Activated T-helper 1 cell treated with anti-CD3 and anti-CD28 coated beads, Interleukin-12 subunit alpha, Interleukin-12 subunit beta, Interleukin-2, Interleukin-4 antibody, amounts not matched to agents 30 ng/mL and 10 ng/mL and 1 ng/mL, durations not matched to agents 14 hours and 24 hours and 36 hours (primary cell): ENCODE results near the gene CPPED1. TPM values are rescaled to one million over a fixed set of nuclear protein-coding genes. Genes with fewer than 3 reads are reported as not detected.

Experiments used
- DNase-seq: peaks from one replicate; pipeline ENCODE4 v3.0.0; 2021; ENCODE audit warnings: low spot score
- H3K27ac Mint-ChIP-seq: one replicate; pipeline ENCODE4 v1.8.0; 2021; ENCODE audit warnings: mild to moderate bottlenecking, mixed read lengths
- H3K27me3 Mint-ChIP-seq: one replicate; pipeline ENCODE4 v1.8.0; 2022; ENCODE audit warnings: mild to moderate bottlenecking, moderate library complexity, mixed read lengths; ENCODE audit not compliant: insufficient read depth
- H3K36me3 Mint-ChIP-seq: one replicate; pipeline ENCODE4 v1.8.0; 2021; ENCODE audit warnings: low read depth, mixed read lengths
- H3K4me1 Mint-ChIP-seq: one replicate; pipeline ENCODE4 v1.8.0; 2021; ENCODE audit warnings: low read depth, mixed read lengths
- H3K4me3 Mint-ChIP-seq: one replicate; pipeline ENCODE4 v1.8.0; 2021; ENCODE audit warnings: mild to moderate bottlenecking, moderate library complexity, mixed read lengths
- H3K9me3 Mint-ChIP-seq: one replicate; pipeline ENCODE4 v1.8.0; 2021; ENCODE audit warnings: mixed read lengths
- intact Hi-C: fragments of 100-400 bp; cut with micrococcal nuclease; formaldehyde crosslinking; loops from one replicate; pipeline ENCODE4 v1.15.1; 2024
- total RNA-seq: library from RNA; stranded (reverse); gene quantifications from 2 replicates; pipeline ENCODE4 v1.2.3, GENCODE V29; 2022

CPPED1 gene
- total RNA-seq, 1 donor from 2014 or later = 5.4 TPM

DNA sequence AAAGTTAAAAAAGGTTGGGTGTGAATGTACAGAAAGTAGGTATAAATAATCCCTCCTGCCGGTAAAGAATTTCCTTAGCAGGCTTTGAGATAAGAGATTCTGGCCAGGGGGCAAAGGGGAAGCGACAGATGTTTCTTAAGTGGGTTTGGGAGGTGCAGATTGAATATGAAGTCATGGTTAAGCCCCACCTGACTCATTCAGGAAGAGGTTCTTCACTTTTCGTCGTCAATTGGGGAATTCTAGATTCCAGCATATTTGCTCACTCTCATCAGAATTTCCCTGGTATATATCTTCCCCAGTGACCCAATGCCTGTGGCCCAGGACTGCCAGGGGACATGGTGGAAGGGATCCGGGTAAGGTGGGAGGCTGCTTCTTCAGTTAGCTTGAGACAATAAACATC lies 127.8 kb downstream of the CPPED1 start:
- peaks cover 22% of the 10 kb centered on the region for H3K4me1 Mint-ChIP-seq
- no peak overlapping the region for H3K4me3 Mint-ChIP-seq
- peaks cover 3% of the 10 kb centered on the region for H3K36me3 Mint-ChIP-seq
- DNase-seq = no peak
- H3K27ac Mint-ChIP-seq = no peak overlapping the region
- intact Hi-C loops = no loop called here
- H3K9me3 Mint-ChIP-seq = no peaks in the 10 kb centered on the region
- H3K27me3 Mint-ChIP-seq = no peaks in the 10 kb centered on the region

DNA sequence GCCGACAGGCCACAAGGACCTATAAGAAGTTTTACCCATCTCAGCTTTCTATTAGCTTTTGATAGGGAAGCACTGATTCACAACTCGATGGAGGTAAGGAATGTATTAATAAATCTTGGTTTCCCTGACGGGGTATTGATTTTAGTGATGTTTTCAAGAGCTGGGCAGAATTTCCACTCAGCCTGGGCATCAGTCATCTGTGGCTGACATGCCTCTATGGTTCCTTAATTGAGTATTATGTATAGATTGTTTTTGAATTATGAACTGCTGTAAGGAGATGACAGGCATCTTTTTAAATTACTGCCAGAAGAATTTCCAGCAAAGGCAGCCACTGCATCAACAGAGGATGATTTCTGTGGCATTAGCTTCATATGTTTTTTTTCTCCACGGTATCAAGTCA lies 128.6 kb downstream of the CPPED1 start:
- no peak overlapping the region for H3K27ac Mint-ChIP-seq
- no peak overlapping the region for H3K4me3 Mint-ChIP-seq
- no peaks in the 10 kb centered on the region for H3K27me3 Mint-ChIP-seq
- no peak for DNase-seq
- intact Hi-C loops = no loop called here
- H3K36me3 Mint-ChIP-seq = peaks cover 3% of the 10 kb centered on the region
- peaks cover 22% of the 10 kb centered on the region for H3K4me1 Mint-ChIP-seq
- no peaks in the 10 kb centered on the region for H3K9me3 Mint-ChIP-seq

DNA sequence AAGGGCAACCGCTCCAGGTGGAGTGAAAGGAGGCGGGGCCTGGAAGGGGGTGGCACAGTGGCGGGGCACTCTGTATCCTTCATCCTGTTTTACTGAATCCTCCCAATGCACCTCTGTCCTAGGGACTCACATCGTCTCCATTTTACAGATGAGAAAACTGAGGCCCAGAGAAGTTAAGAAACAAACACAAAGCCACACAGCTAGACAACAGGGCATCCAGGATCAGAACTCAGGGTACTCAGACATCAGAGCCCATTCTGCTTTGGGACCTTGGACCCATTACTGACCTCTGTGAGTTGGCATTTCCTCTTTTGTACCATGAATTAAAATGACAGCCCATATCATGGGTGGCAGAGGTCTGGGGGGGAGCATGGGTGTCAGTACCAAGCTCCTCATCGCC lies 129.2 kb downstream of the CPPED1 start:
- DNase-seq = no peak
- Mint-ChIP-seq H3K27me3 (no peaks in the 10 kb centered on the region), H3K4me1 (peaks cover 22% of the 10 kb centered on the region), H3K4me3 (no peak overlapping the region), H3K27ac (no peak overlapping the region), H3K36me3 (peaks cover 3% of the 10 kb centered on the region), H3K9me3 (no peaks in the 10 kb centered on the region)
- intact Hi-C loops = no loop called here

DNA sequence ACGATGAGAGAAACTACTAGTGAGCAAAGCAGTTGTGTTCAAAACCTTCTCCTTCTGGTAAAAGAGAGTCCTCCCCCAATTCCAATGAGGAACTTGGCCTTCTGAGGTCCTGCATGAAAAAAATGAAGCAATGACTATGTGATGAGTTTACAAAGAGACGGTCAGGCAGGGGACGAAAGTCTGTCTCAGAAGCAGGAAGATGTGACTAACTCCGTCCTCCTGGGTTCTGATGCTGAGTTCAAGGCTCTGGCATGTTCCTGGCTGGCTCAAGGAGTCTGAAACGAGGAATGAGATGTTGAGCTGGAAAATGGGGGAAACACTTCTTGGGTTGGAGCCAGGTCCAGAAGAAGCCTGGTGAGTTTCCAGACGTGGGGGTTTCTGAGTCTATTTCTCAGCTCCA lies 129.6 kb downstream of the CPPED1 start:
- intact Hi-C loops = no loop called here
- Mint-ChIP-seq H3K9me3 (peaks cover 2% of the 10 kb centered on the region), H3K27ac (no peak overlapping the region), H3K27me3 (no peaks in the 10 kb centered on the region), H3K4me1 (peaks cover 22% of the 10 kb centered on the region), H3K36me3 (peaks cover 3% of the 10 kb centered on the region), H3K4me3 (no peak overlapping the region)
- DNase-seq = no peak

DNA sequence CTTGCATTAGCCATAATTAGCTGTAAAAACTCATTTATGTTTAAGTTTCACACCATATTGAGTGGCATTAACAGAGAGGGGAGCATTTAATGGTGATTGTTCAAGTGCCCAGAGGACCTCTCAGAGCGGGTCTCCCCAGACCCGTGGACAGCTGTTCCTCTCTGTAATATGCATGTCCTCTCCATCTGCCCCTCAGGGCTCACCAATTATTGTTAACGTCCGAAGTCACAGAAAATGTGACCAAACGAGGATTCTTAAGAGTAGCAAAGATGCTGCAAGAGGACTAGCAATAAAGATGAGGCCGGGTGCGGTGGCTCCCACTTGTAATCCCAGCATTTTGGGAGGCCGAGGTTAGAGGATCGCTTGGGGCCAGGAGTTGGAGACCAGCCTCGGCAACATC lies 130.2 kb downstream of the CPPED1 start:
- peaks cover 3% of the 10 kb centered on the region for H3K36me3 Mint-ChIP-seq
- no peak overlapping the region for H3K4me3 Mint-ChIP-seq
- intact Hi-C loops = no loop called here
- H3K4me1 Mint-ChIP-seq = peaks cover 22% of the 10 kb centered on the region
- DNase-seq = no peak
- no peaks in the 10 kb centered on the region for H3K27me3 Mint-ChIP-seq
- H3K9me3 Mint-ChIP-seq = peaks cover 8% of the 10 kb centered on the region
- H3K27ac Mint-ChIP-seq = no peak overlapping the region

DNA sequence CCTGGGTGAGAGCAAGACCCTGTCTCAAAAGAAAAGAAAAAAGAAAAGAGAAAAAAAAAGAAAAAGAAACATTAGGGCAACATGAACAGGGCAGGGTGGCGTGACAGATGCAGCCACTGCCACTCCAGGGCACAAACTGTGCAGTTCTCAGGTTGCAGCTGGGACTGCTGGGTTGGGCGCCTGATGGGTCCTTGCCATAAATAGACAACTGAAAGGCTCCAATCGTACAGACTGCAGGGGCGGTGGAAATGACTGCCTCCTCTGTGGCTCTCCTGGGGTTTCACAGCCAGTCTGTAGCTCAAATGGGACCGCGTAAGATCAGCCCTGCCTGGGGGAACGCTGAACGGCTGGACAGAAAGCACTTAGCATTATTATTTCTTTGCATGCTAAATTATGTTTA lies 130.7 kb downstream of the CPPED1 start:
- intact Hi-C loops = no loop called here
- no peak overlapping the region for H3K27ac Mint-ChIP-seq
- peaks cover 20% of the 10 kb centered on the region for H3K4me1 Mint-ChIP-seq
- no peak for DNase-seq
- H3K4me3 Mint-ChIP-seq = no peak overlapping the region
- no peaks in the 10 kb centered on the region for H3K27me3 Mint-ChIP-seq
- H3K36me3 Mint-ChIP-seq = peaks cover 3% of the 10 kb centered on the region
- peaks cover 13% of the 10 kb centered on the region for H3K9me3 Mint-ChIP-seq

DNA sequence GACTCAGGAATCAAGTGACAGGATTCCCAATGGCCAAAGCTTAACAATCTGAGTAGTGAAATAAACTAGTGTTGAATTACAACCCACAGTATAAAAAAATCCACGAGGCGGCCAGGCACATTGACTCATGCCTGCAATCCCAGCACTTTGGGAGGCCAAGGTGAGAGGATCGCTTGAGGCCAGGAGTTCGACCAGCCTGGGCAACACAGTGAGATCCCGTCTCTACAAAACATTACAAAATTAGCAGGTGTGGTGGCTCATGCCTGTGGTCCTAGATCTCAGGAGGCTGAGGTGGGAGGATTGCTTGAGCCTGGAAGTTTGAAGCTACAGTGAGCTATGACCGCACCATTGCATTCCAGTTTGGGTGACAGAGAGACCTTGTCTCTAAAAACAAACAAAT lies 133.8 kb downstream of the CPPED1 start:
- Mint-ChIP-seq H3K4me3 (no peak overlapping the region), H3K9me3 (peaks cover 33% of the 10 kb centered on the region), H3K27me3 (no peaks in the 10 kb centered on the region), H3K4me1 (no peaks in the 10 kb centered on the region), H3K36me3 (peaks cover 2% of the 10 kb centered on the region), H3K27ac (no peak overlapping the region)
- DNase-seq = no peak
- intact Hi-C loops = no loop called here

DNA sequence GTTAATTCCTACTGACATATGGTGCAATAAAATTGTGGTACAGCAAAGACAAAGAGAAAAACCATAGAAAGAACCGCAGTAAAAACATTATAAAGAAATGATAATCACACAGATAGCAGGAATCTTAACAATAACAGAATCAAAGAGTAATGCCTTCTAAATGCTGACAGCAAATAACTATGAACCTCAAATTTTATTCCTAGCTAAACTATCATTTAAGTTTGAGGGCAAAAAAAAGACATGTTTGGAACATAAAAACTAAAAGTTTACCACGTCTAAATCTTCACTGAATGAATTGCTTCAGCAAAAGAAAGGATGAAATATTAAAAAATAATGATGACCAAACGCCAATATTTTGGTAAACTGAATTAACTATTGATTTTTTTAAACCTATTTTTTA lies 135.8 kb downstream of the CPPED1 start:
- Mint-ChIP-seq H3K9me3 (peaks cover 33% of the 10 kb centered on the region), H3K4me3 (no peak overlapping the region), H3K27ac (no peak overlapping the region), H3K27me3 (no peaks in the 10 kb centered on the region), H3K4me1 (no peaks in the 10 kb centered on the region), H3K36me3 (peaks cover 11% of the 10 kb centered on the region)
- no peak for DNase-seq
- intact Hi-C loops = no loop called here

DNA sequence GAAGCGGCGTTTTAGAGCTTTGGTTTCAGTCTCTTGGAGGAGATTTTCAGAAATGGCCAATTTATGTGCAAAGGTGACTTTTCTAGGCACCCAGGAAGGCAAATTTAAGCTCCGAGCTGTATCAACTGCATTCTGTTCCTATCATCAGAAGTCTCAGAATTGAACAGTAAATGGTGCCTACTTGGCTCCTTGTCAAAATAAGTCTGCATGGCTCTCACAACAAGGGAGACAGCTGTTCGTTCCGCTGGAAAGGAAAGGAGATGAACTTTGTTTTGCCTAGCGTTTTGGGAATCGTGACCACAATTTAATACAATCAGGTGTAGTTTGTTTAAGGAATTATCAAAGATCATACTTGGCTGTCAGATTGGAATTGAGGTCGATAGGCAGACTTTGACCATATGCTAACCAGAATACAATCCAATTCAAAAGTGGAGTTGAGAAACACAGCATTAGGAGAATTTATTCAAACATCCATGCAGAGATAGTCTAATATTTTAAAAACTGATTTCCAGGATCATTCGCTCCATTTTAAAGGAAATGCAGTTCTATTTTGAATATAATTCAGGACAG lies 139.4 kb downstream of the CPPED1 start:
- Mint-ChIP-seq H3K4me1 (no peaks in the 10 kb centered on the region), H3K36me3 (peaks cover 11% of the 10 kb centered on the region), H3K9me3 (peaks cover 32% of the 10 kb centered on the region), H3K27ac (no peak overlapping the region), H3K27me3 (peaks cover 2% of the 10 kb centered on the region), H3K4me3 (no peak overlapping the region)
- intact Hi-C loops = no loop called here
- no peak for DNase-seq

DNA sequence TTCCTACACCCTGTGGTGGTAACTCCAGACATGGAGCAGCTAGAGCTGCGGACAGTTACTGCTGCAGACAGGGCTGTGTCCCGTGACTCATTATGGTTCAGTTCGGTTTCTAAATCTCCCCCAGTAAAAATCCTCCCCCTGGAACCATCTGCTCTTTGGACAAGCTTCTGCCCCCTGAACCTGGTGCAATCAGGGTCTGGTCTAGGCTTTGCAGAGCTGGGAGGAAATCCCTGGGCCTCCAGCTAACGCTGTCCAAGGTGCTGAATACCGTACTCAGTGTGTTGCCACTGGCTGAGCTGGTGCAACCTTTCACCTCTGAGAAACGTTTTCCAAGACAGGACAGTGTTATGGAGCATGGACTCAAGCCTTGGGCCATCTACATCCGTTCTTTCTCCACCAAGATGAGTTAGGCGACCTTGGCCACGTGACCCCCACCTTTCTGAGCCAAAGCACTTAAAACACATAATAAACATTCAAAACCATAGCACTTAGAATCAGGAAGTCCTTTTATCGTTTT lies 142.0 kb downstream of the CPPED1 start:
- DNase-seq = peak; percentile 6
- peaks cover 2% of the 10 kb centered on the region for H3K27me3 Mint-ChIP-seq
- no peaks in the 10 kb centered on the region for H3K4me1 Mint-ChIP-seq
- peaks cover 19% of the 10 kb centered on the region for H3K9me3 Mint-ChIP-seq
- H3K4me3 Mint-ChIP-seq = no peak overlapping the region
- intact Hi-C loops = no loop called here
- H3K27ac Mint-ChIP-seq = no peak overlapping the region
- peaks cover 12% of the 10 kb centered on the region for H3K36me3 Mint-ChIP-seq

DNA sequence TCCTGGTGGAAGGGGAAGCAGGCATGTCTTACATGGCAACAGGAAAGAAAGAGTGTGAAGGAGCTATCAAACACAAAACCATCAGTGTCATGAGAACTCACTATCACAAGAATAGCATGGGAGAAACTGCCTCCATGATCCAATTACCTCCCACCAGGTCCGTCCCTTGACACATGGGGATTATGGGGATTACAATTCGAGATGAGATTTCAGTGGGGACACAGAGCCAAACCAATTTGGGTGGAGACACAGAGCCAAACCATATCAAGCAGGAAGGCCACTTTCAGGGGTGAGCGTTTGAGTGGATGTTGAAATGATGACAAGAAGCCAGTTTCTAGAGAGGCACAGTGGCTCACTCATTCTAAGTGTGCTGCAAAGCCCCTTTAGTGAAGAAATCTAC lies 143.8 kb downstream of the CPPED1 start:
- no peak for DNase-seq
- Mint-ChIP-seq H3K4me1 (no peaks in the 10 kb centered on the region), H3K27me3 (peaks cover 2% of the 10 kb centered on the region), H3K9me3 (peaks cover 12% of the 10 kb centered on the region), H3K27ac (no peak overlapping the region), H3K36me3 (peaks cover 12% of the 10 kb centered on the region), H3K4me3 (no peak overlapping the region)
- intact Hi-C loops = no loop called here

DNA sequence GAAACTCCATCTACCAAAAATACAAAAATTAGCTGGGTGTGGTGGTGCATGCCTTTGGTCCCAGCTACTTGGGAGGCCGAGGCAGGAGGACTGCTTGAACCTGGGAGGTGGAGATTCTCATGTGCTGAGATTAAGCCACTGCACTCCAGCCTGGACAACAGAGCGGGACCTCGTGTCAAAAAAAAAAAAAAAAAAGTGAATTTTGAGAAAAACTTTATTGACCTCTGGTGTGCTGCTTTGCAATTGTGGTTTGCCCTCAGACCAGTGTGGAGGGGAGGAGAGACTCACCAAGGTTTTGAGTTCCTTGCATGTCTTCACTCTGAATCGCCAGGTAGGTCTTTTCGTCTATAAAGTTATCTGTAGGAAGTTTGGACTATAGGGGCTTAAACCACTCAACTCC lies 145.2 kb downstream of the CPPED1 start:
- Mint-ChIP-seq H3K4me1 (no peaks in the 10 kb centered on the region), H3K4me3 (no peak overlapping the region), H3K36me3 (peaks cover 7% of the 10 kb centered on the region), H3K27ac (no peak overlapping the region), H3K9me3 (peaks cover 12% of the 10 kb centered on the region), H3K27me3 (peaks cover 4% of the 10 kb centered on the region)
- no peak for DNase-seq
- intact Hi-C loops = no loop called here

DNA sequence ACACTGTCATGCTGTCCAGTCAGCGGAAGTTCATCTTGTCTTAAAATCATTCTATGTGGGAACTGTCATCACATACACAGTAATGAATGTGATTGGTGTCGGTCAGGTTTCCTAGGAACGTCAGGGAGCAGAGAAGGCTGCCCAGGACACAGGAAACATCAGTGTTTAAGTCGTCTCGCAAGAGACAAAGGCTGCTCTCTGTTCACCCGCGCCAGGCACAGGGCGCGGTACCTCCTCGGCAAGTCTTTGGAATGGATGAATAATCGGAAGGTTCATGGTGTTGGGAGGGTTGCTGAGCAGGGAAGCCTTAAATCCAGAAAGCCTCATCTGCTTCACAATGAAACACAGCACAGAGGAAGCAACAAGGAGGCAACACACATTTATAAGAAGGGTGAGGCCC lies 148.2 kb downstream of the CPPED1 start:
- intact Hi-C loops = no loop called here
- Mint-ChIP-seq H3K9me3 (peaks cover 12% of the 10 kb centered on the region), H3K4me1 (no peaks in the 10 kb centered on the region), H3K4me3 (no peak overlapping the region), H3K27me3 (peaks cover 4% of the 10 kb centered on the region), H3K36me3 (peaks cover 3% of the 10 kb centered on the region), H3K27ac (no peak overlapping the region)
- no peak for DNase-seq

DNA sequence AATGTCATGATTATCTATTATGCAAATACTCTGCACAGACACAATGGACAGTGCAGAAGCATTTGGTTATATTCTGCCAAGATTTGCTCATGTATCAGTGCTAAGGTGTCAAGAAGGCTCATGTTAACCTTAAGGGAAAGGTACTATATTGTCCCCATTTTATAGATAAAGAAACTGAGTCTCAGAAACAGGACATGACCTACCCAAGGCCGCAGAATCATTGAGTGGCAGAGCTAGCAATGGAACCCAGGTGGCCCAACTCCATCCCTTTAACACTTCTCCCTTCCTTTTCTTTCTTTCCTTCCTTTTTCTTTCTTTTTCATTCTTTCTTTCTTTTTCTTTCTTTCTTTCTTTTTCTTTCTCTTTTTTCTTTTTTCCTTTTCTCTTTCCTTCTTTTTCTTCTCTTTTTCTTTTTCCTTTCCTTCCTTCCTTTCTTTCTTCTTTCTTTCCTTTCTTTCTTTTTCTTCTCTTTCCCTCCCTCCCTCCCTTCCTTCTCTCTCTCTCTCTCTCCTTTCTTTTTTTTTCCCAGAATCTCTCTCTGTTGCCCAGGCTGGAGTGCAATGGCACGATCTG lies 149.8 kb downstream of the CPPED1 start:
- Mint-ChIP-seq H3K27ac (no peak overlapping the region), H3K27me3 (peaks cover 2% of the 10 kb centered on the region), H3K4me1 (peaks cover under 1% of the 10 kb centered on the region), H3K9me3 (peaks cover 11% of the 10 kb centered on the region), H3K36me3 (peaks cover 2% of the 10 kb centered on the region), H3K4me3 (no peak overlapping the region)
- no peak for DNase-seq
- intact Hi-C loops = no loop called here
